Fibroblast of lung (primary cell): ENCODE measurements around the gene CCL5. TPM values are rescaled to one million over a fixed set of nuclear protein-coding genes. Genes with fewer than 3 reads are reported as not detected.

Experiments
- DNase-seq, 2 donors: peaks; one replicate each; pipeline versions ENCODE4 v3.0.0 to v3.0.0-alpha.2; 2010; ENCODE audit warnings: low read depth in 2 of 2
- H2AFZ ChIP-seq: 2 replicates; pipeline ENCODE4 v1.5.1; 2012; ENCODE audit warnings: low read length, control low read depth, inconsistent platforms
- H3K27ac ChIP-seq: 2 replicates; pipeline ENCODE4 v1.5.1; 2011; ENCODE audit warnings: low read length, control low read depth; ENCODE audit not compliant: insufficient read depth
- H3K27me3 ChIP-seq: 2 replicates; pipeline ENCODE4 v1.5.1; 2011; ENCODE audit warnings: mild to moderate bottlenecking, low read length; ENCODE audit not compliant: control insufficient read depth, insufficient read depth
- H3K36me3 ChIP-seq: 2 replicates; pipeline ENCODE4 v1.5.1; 2011; ENCODE audit warnings: low read length; ENCODE audit not compliant: control insufficient read depth, insufficient read depth
- H3K4me1 ChIP-seq: 2 replicates; pipeline ENCODE4 v1.5.1; 2011; ENCODE audit warnings: low read length; ENCODE audit not compliant: control insufficient read depth, insufficient read depth; ENCODE audit errors: extremely low read depth
- H3K4me2 ChIP-seq: 2 replicates; pipeline ENCODE4 v1.5.1; 2011; ENCODE audit warnings: low read length, control low read depth; ENCODE audit not compliant: insufficient read depth; ENCODE audit errors: extremely low read depth
- H3K4me3 ChIP-seq, 4 experiments: fragments of 200-600 bp in 1 of 4; sonication (generic) in 1 of 4; replicated peaks in 1 of 4; 2 replicates each; pipeline ENCODE4 v1.5.1; 2011 to 2016; ENCODE audit warnings: low read length in 4 of 4, low read depth in 3 of 4, mild to moderate bottlenecking in 3 of 4, control low read depth in 2 of 4, inconsistent platforms in 1 of 4, mixed read lengths in 1 of 4; ENCODE audit not compliant: insufficient read depth in 1 of 4; ENCODE audit errors: control extremely low read depth in 1 of 4
- H3K79me2 ChIP-seq: 2 replicates; pipeline ENCODE4 v1.5.1; 2012; ENCODE audit warnings: mild to moderate bottlenecking, low read length, inconsistent platforms; ENCODE audit not compliant: control insufficient read depth, insufficient read depth
- H3K9ac ChIP-seq: 2 replicates; pipeline ENCODE4 v1.5.1; 2011; ENCODE audit warnings: mild to moderate bottlenecking, low read length, control low read depth; ENCODE audit not compliant: insufficient read depth
- H3K9me3 ChIP-seq: 2 replicates; pipeline ENCODE4 v1.5.1; 2012; ENCODE audit warnings: low read depth, low read length; ENCODE audit not compliant: control insufficient read depth, insufficient read depth
- H4K20me1 ChIP-seq: 2 replicates; pipeline ENCODE4 v1.5.1; 2011; ENCODE audit warnings: low read length; ENCODE audit not compliant: control insufficient read depth, insufficient read depth; ENCODE audit errors: extremely low read depth
- EZH2 ChIP-seq: IDR thresholded peaks from 2 replicates; pipeline ENCODE4 v1.5.1; 2012; ENCODE audit warnings: low read length, control low read depth, mild to moderate bottlenecking; ENCODE audit errors: missing control alignments
- polyA plus RNA-seq, 2 donors: library from polyadenylated mRNA; depleted of rRNA in 1 of 2; stranded (reverse) in 1 of 2; unstranded in 1 of 2; fragments of >200 nt; gene quantifications; 2 replicates each; pipeline ENCODE4 v1.2.1, GENCODE V29; 2011 to 2012; ENCODE audit warnings: missing spikeins in 1 of 2
- total RNA-seq: library from RNA; depleted of rRNA; stranded (reverse); fragments of >200 nt; gene quantifications from 2 replicates; pipeline ENCODE4 v1.2.1, GENCODE V29; 2014
- TF ChIP-seq, protein P1 (sequence below), 2 donors: IDR thresholded peaks in 1 of 2; conservative IDR thresholded peaks in 1 of 2; 1 replicate in 1 of 2; 2 replicates in 1 of 2; pipeline ENCODE4 v1.5.1; 2011 to 2012; ENCODE audit warnings: low read length in 2 of 2, control low read depth in 1 of 2, inconsistent platforms in 1 of 2, low read depth in 1 of 2, mild to moderate bottlenecking in 1 of 2

Gene CCL5
- total and polyA plus RNA-seq, 2 donors (not counting 1 experiment from before 2014, with no cell fraction given): 0.07 TPM; not detected in 1

DNA sequence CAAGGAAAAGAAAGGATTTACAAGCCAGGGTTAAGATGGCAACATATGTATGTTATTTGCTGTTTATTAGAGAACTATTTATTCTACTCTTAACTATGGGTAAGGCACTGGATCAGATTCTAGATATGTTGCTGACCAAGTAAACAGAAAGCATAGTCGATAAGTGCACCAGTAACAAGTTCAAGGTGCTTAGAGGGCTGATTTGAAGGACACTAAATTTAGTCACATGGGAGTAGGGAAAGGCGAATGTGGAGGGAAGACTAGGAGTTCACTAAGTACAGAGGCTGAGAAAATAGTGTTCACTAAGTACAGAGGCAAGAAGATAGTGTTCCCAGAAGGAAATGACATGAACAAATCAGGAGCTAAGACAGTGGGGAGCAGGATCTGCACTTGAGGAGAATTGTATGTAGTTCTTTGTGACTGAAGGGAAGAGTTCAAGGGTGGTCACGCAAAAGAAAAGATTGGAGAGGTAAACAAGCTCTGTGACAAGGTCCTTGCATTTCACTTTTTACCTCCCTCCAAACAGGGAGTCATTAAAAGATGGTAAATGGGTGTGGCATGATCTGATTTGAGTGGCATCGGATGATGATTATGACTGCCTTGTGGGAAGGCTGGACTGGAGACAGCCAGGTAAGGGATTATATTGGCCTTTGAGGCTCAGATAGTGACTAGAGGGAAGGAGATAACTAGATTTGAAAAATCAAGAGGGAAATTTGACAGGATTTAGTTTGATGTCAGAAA, 32.4 kb downstream of the CCL5 start:
- Histone ChIP-seq H3K4me2 (no peak overlapping the region), H3K27me3 (no peaks in the 10 kb centered on the region), H3K36me3 (no peaks in the 10 kb centered on the region), H3K4me3 (no peak overlapping the region), H2AFZ (no peak overlapping the region), H3K4me1 (no peaks in the 10 kb centered on the region), H3K9me3 (no peaks in the 10 kb centered on the region), H3K27ac (no peak overlapping the region), H4K20me1 (no peaks in the 10 kb centered on the region), H3K79me2 (no peaks in the 10 kb centered on the region), H3K9ac (no peak overlapping the region)
- DNase-seq: no peak
- no peak for TF ChIP-seq EZH2
- TF ChIP-seq, protein P1, sequence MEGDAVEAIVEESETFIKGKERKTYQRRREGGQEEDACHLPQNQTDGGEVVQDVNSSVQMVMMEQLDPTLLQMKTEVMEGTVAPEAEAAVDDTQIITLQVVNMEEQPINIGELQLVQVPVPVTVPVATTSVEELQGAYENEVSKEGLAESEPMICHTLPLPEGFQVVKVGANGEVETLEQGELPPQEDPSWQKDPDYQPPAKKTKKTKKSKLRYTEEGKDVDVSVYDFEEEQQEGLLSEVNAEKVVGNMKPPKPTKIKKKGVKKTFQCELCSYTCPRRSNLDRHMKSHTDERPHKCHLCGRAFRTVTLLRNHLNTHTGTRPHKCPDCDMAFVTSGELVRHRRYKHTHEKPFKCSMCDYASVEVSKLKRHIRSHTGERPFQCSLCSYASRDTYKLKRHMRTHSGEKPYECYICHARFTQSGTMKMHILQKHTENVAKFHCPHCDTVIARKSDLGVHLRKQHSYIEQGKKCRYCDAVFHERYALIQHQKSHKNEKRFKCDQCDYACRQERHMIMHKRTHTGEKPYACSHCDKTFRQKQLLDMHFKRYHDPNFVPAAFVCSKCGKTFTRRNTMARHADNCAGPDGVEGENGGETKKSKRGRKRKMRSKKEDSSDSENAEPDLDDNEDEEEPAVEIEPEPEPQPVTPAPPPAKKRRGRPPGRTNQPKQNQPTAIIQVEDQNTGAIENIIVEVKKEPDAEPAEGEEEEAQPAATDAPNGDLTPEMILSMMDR (conservative IDR thresholded peaks at IDR 0.05 in 1 of 2, IDR thresholded peaks at IDR 0.05 in 1 of 2; ENCODE audit: low read depth in 1 of 2, low read length in 2 of 2): no peak

DNA sequence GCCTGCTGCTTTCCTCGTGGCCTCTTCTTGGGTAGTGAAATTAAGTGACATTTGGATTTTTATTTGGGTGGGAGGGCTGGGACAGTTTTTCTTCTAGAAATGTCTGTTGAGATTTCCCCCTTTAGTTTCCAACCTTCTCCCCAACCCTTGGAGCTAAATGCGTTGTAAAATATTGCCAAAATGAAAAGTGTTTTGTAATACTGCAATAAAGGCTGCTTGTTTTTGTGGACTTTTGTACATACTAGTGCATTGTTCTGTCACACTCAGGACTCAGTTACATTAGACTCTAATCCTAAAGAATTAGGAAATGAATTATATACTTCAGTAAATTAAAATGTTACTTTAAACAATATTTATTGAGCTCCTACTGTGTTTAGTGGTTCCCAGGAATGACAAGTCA, 33.2 kb downstream of the CCL5 start:
- H2AFZ ChIP-seq: no peak overlapping the region
- H3K27ac ChIP-seq: no peak overlapping the region
- H3K9ac ChIP-seq: no peak overlapping the region
- TF ChIP-seq, protein P1 (conservative IDR thresholded peaks at IDR 0.05 in 1 of 2, IDR thresholded peaks at IDR 0.05 in 1 of 2; ENCODE audit: low read depth in 1 of 2, low read length in 2 of 2): no peak
- no peak for TF ChIP-seq EZH2
- no peaks in the 10 kb centered on the region for H3K79me2 ChIP-seq
- no peak overlapping the region for H3K4me2 ChIP-seq
- H3K4me1 ChIP-seq: no peaks in the 10 kb centered on the region
- no peaks in the 10 kb centered on the region for H4K20me1 ChIP-seq
- H3K4me3 ChIP-seq: no peak overlapping the region
- no peaks in the 10 kb centered on the region for H3K36me3 ChIP-seq
- no peaks in the 10 kb centered on the region for H3K9me3 ChIP-seq
- DNase-seq: no peak
- no peaks in the 10 kb centered on the region for H3K27me3 ChIP-seq

DNA sequence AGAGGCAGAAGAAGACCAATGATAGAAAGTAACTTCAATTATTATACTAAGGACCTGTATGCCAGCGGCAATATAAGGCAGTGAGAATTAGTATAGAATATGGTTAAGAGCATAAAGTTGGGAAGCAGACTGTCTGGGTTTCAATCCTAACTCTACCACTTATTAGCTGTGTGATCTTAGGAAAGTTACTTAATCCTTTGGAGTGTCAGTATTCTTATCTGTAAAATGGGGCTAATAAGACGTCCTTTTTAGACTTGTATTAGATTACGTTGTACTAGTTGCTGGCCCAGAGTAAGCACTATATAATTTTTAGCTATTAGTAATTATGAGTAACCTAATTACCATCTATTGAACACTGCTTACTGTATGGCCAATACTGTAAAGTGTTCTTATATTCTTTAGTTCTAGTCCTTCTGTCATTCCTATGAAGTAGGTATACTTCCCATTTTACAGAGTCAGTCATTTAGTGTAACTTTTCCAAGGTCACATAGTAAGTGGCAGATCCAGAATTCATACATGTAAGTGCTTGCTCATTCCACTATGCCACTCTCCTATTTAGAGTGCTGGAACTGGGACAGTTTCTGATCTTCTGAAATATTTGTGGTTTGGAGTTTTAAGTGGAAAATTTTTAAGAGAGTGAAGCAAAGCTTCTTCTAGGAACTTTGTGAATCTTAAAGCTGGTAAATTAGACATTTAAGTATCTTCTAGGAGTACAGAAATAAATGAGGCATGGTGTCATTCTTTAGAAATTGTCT, 33.9 kb downstream of the CCL5 start:
- Histone ChIP-seq H3K4me3 (no peak overlapping the region), H3K27me3 (no peaks in the 10 kb centered on the region), H3K79me2 (no peaks in the 10 kb centered on the region), H3K36me3 (no peaks in the 10 kb centered on the region), H4K20me1 (no peaks in the 10 kb centered on the region), H3K27ac (no peak overlapping the region), H3K9me3 (no peaks in the 10 kb centered on the region), H2AFZ (no peak overlapping the region), H3K4me2 (no peak overlapping the region), H3K4me1 (no peaks in the 10 kb centered on the region), H3K9ac (no peak overlapping the region)
- peak in 1 of 2 donors; percentile 53 for DNase-seq
- no peak for TF ChIP-seq EZH2
- TF ChIP-seq, protein P1 (conservative IDR thresholded peaks at IDR 0.05 in 1 of 2, IDR thresholded peaks at IDR 0.05 in 1 of 2; ENCODE audit: low read depth in 1 of 2, low read length in 2 of 2): no peak
